Measurements from ENCODE around the gene PRR18.

GRCh38 chr6:166266336-166266735 lies 41.9 kb downstream of the PRR18 start:
- TF ChIP-seq CTCF (conservative IDR thresholded peaks at IDR 0.05; ENCODE audit: low read depth, low read length) (no peak), EZH2 (IDR thresholded peaks at IDR 0.05; ENCODE audit: low read length, unreplicated experiment) (no peak), EZH2phosphoT487 (IDR thresholded peaks at IDR 0.05; ENCODE audit: borderline replicate concordance, low read length) (no peak)

Measured in PC-3 (cell line).